ENCODE results near the gene SETD5. TPM values are rescaled to one million over a fixed set of nuclear protein-coding genes. Genes with fewer than 3 reads are reported as not detected.

Gene SETD5
- total and polyA plus RNA-seq, 4 donors, result 23.7 to 178 (median 67.6) TPM

GRCh38 chr3:9351709-9352126 lies 45.7 kb upstream of the SETD5 start:
- DNase-seq, result peak; percentile 38 to 73 (median 47)

GRCh38 chr3:9352917-9353752 lies 44.3 kb upstream of the SETD5 start:
- 23 to 31% methylated on average over 7 of the region's 7 CpGs for WGBS, 2 donors
- peak; percentile 82 for TF ChIP-seq CTCF (IDR thresholded peaks at IDR 0.05; ENCODE audit: control extremely low read depth, extremely low read depth)
- Histone ChIP-seq H3K9ac (ENCODE audit: insufficient read depth in 1 of 2, low read length in 2 of 2) (no peak overlapping the region), H3K27me3 (ENCODE audit: control insufficient read depth in 3 of 3, insufficient read depth in 3 of 3, low read length in 2 of 3) (no peaks in the 10 kb centered on the region), H3K27ac (ENCODE audit: low read depth in 1 of 2, low read length in 1 of 2) (peak overlapping the region in 1 of 2 donors; percentile 46), H3K36me3 (ENCODE audit: control insufficient read depth in 4 of 4, insufficient read depth in 4 of 4, low read length in 4 of 4) (no peaks in the 10 kb centered on the region), H3K4me1 (ENCODE audit: control insufficient read depth in 5 of 5, insufficient read depth in 5 of 5, low read length in 5 of 5) (peaks cover 0 to 6% (median 0%) of the 10 kb centered on the region in 5 donors), H3K9me3 (ENCODE audit: control insufficient read depth in 4 of 4, insufficient read depth in 3 of 4, low read length in 3 of 4) (peaks cover 0 to 3% (median 0%) of the 10 kb centered on the region in 4 donors), H3K4me3 (no peak overlapping the region)
- ATAC-seq (ENCODE audit: insufficient read depth, low FRiP score) (peak; percentile 75), DNase-seq (peak; percentile 72 to 86 (median 77))

More at GRCh38 chr3:9351709-9352126, 45.7 kb upstream of the SETD5 start:
- H3K9me3 ChIP-seq (ENCODE audit: control insufficient read depth in 4 of 4, insufficient read depth in 3 of 4, low read length in 3 of 4), result peaks cover 0 to 3% (median 0%) of the 10 kb centered on the region in 4 donors
- no peak for TF ChIP-seq CTCF (IDR thresholded peaks at IDR 0.05; ENCODE audit: control extremely low read depth, extremely low read depth)
- H3K27ac ChIP-seq (ENCODE audit: low read depth in 1 of 2, low read length in 1 of 2), result no peak overlapping the region
- H3K36me3 ChIP-seq (ENCODE audit: control insufficient read depth in 4 of 4, insufficient read depth in 4 of 4, low read length in 4 of 4), result no peaks in the 10 kb centered on the region
- 47 to 75% methylated on average over 3 of the region's 3 CpGs for WGBS, 2 donors
- H3K4me3 ChIP-seq, result no peak overlapping the region
- peaks cover 0 to 6% (median 0%) of the 10 kb centered on the region in 5 donors for H3K4me1 ChIP-seq (ENCODE audit: control insufficient read depth in 5 of 5, insufficient read depth in 5 of 5, low read length in 5 of 5)
- no peaks in the 10 kb centered on the region for H3K27me3 ChIP-seq (ENCODE audit: control insufficient read depth in 3 of 3, insufficient read depth in 3 of 3, low read length in 2 of 3)
- ATAC-seq (ENCODE audit: insufficient read depth, low FRiP score), result no peak
- no peak overlapping the region for H3K9ac ChIP-seq (ENCODE audit: insufficient read depth in 1 of 2, low read length in 2 of 2)

GRCh38 chr3:9361691-9362388 lies 35.6 kb upstream of the SETD5 start:
- DNase-seq (no peak), ATAC-seq (ENCODE audit: insufficient read depth, low FRiP score) (no peak)
- no peaks in the 10 kb centered on the region for H3K27me3 ChIP-seq (ENCODE audit: control insufficient read depth in 3 of 3, insufficient read depth in 3 of 3, low read length in 2 of 3)
- no peak overlapping the region for H3K9ac ChIP-seq (ENCODE audit: insufficient read depth in 1 of 2, low read length in 2 of 2)
- H3K4me1 ChIP-seq (ENCODE audit: control insufficient read depth in 5 of 5, insufficient read depth in 5 of 5, low read length in 5 of 5), result peaks cover 0 to 13% (median 0%) of the 10 kb centered on the region in 5 donors
- 67 to 75% methylated on average over 5 of the region's 5 CpGs for WGBS, 2 donors
- no peak overlapping the region for H3K4me3 ChIP-seq
- H3K27ac ChIP-seq (ENCODE audit: low read depth in 1 of 2, low read length in 1 of 2), result no peak overlapping the region
- peaks cover 6 to 11% (median 7%) of the 10 kb centered on the region in 4 donors for H3K36me3 ChIP-seq (ENCODE audit: control insufficient read depth in 4 of 4, insufficient read depth in 4 of 4, low read length in 4 of 4)
- no peak for TF ChIP-seq CTCF (IDR thresholded peaks at IDR 0.05; ENCODE audit: control extremely low read depth, extremely low read depth)
- no peaks in the 10 kb centered on the region for H3K9me3 ChIP-seq (ENCODE audit: control insufficient read depth in 4 of 4, insufficient read depth in 3 of 4, low read length in 3 of 4)

Measured in lung (tissue), 12 donors.